HG03064 (cell line): Measurements from ENCODE around the gene SEMA3F.
A peak's percentile ranks its signal among the peaks of the same experiment; 100 is the strongest.

Experiments used
- ATAC-seq: cut with Tn5 transposase; IDR thresholded peaks from one replicate; pipeline ENCODE4 v1.9.1; 2021; ENCODE audit warnings: low read depth; ENCODE audit not compliant: unreplicated experiment

SEMA3F gene

GRCh38 chr3:50132421-50133282 lies 22.5 kb upstream of the SEMA3F start:
- ATAC-seq = no peak

GRCh38 chr3:50133283-50133615 lies 21.9 kb upstream of the SEMA3F start:
- no peak for ATAC-seq

- no peak for ATAC-seq
Observed at GRCh38 chr3:50134367-50134766, 20.8 kb upstream of the SEMA3F start.

- ATAC-seq = no peak
Observed at GRCh38 chr3:50135964-50136363, 19.2 kb upstream of the SEMA3F start.

GRCh38 chr3:50136714-50137405 lies 18.3 kb upstream of the SEMA3F start:
- ATAC-seq = no peak

GRCh38 chr3:50137531-50137930 lies 17.6 kb upstream of the SEMA3F start:
- ATAC-seq = no peak

- no peak for ATAC-seq
Observed at GRCh38 chr3:50138266-50139200, 16.6 kb upstream of the SEMA3F start.

GRCh38 chr3:50139308-50139707 lies 15.8 kb upstream of the SEMA3F start:
- no peak for ATAC-seq

- no peak for ATAC-seq
Observed at GRCh38 chr3:50139718-50140423, 15.3 kb upstream of the SEMA3F start.

- no peak for ATAC-seq
Observed at GRCh38 chr3:50140990-50141389, 14.1 kb upstream of the SEMA3F start.

- no peak for ATAC-seq
Observed at GRCh38 chr3:50146316-50146901, 8.7 kb upstream of the SEMA3F start.

- no peak for ATAC-seq
Observed at GRCh38 chr3:50147016-50147415, 8.1 kb upstream of the SEMA3F start.

- no peak for ATAC-seq
Observed at GRCh38 chr3:50147447-50147846, 7.7 kb upstream of the SEMA3F start.

GRCh38 chr3:50147861-50148260 lies 7.3 kb upstream of the SEMA3F start:
- no peak for ATAC-seq

- ATAC-seq = no peak
Observed at GRCh38 chr3:50150404-50150750, 4.7 kb upstream of the SEMA3F start.

GRCh38 chr3:50150863-50151686 lies 4.0 kb upstream of the SEMA3F start:
- no peak for ATAC-seq

- ATAC-seq = no peak
Observed at GRCh38 chr3:50151728-50152127, 3.4 kb upstream of the SEMA3F start.

- no peak for ATAC-seq
Observed at GRCh38 chr3:50153782-50154475, 1.2 kb upstream of the SEMA3F start.

GRCh38 chr3:50154476-50154839 lies 666 bp upstream of the SEMA3F start:
- peak; percentile 27 for ATAC-seq
